GM19023 (cell line): ENCODE measurements around the gene TTLL7.
"Not testable (repeated sequence)": the region's sequence is repeated elsewhere in the genome, so short reads cannot be mapped to it uniquely, and the experiment has no call there.

Source experiments
- ATAC-seq: cut with Tn5 transposase; IDR thresholded peaks from one replicate; pipeline ENCODE4 v1.9.1; 2021; ENCODE audit warnings: mild to moderate bottlenecking, moderate library complexity; ENCODE audit not compliant: unreplicated experiment

Gene TTLL7

GRCh38 chr1:83931658-83932253 is 67.2 kb downstream of the TTLL7 start:
- ATAC-seq, result peak; percentile 77

GRCh38 chr1:83929184-83929583 is 69.7 kb downstream of the TTLL7 start:
- no peak for ATAC-seq

DNA sequence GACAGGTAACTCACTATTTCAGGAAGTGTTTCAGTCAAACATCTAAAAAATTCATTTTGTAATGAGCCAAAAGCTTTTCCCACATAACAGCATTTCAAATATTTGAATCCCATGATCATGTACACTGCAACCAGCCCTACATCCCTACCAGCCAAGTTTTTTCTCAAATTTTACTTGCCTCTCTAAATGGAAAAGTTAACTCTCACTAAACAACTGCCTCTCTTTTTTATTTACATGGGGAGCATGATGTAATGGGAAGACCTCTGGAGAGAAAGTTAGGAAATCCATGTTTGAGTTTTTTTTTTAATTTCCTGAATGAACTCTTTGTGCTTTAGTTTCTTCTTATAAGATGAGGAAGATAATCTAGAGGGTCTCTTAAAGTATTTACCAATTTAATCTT is 70.5 kb downstream of the TTLL7 start:
- no peak for ATAC-seq

- no peak for ATAC-seq
Measured at GRCh38 chr1:83927701-83928100, 71.2 kb downstream of the TTLL7 start.

DNA sequence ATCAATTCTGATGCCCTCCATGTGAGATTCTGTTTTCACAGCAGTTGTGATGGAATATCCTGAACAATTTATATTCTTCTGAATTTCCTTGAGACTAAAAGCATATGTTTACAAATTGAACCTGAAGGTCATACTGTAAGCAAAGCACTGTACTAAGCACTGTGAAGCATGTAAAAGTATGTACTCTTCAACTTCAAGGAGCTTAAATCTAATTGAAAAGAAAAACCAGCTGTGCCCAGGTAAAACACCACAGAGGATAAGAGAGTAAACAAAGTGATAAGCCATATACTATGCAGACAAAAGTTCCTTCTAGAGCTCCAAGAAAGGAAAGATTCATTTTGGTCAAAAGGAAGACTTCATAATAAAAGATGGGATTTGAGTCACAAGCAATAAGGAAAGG is 71.9 kb downstream of the TTLL7 start:
- no peak for ATAC-seq

- ATAC-seq, result no peak
Measured at GRCh38 chr1:83923553-83923952, 75.4 kb downstream of the TTLL7 start.

- ATAC-seq, result no peak
Measured at GRCh38 chr1:83922431-83922830, 76.5 kb downstream of the TTLL7 start.

- ATAC-seq, result no peak
Measured at GRCh38 chr1:83920320-83920719, 78.6 kb downstream of the TTLL7 start.

DNA sequence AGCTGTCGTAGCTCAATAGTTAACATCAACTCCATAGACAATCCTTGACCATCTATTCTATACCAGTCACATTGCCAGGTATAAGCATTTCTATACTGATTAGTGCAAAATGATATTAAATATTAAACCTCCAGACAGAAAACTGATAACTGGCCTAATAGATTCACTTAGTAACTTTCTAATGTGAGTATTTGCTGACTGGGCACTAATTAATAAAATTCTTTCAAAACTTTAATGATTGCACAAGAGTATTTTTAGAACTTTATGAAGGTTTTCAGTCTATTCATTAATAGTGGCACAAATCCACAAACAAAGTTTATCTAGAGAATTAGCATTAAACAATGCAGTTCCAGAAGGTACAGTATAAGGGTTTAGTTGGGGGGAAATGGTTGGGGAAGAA is 79.1 kb downstream of the TTLL7 start:
- ATAC-seq, result no peak

- no peak for ATAC-seq
Measured at GRCh38 chr1:83918688-83919285, 80.1 kb downstream of the TTLL7 start.

DNA sequence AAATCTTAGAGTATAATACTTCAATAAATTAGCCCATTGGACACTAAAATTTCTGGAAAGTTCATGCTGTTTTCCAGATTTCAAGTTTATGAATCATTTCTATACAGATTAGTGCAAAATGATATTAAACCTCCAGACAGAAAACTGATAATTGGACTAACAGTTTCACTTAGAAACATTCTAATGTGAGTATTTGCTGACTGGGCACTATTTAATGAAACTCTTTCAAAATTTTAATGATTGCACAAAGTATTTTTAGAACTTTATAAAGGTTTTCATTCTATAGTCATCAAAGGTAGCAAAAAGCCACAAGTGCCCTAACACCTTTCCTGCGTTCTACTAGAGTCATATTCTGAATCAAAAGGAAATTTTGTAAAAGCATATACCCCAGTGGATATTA is 81.0 kb downstream of the TTLL7 start:
- ATAC-seq, result no peak

DNA sequence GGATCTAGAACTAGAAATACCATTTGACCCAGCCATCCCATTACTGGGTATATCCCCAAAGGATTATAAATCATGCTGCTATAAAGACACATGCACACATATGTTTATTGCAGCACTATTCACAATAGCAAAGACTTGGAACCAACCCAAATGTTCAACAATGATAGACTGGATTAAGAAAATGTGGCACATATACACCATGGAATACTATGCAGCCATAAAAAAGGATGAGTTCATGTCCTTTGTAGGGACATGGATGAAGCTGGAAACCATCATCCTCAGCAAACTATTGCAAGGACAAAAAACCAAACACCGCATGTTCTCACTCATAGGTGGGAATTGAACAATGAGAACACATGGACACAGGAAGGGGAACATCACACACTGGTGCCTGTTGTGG is 82.8 kb downstream of the TTLL7 start:
- ATAC-seq, result not testable (repeated sequence)

DNA sequence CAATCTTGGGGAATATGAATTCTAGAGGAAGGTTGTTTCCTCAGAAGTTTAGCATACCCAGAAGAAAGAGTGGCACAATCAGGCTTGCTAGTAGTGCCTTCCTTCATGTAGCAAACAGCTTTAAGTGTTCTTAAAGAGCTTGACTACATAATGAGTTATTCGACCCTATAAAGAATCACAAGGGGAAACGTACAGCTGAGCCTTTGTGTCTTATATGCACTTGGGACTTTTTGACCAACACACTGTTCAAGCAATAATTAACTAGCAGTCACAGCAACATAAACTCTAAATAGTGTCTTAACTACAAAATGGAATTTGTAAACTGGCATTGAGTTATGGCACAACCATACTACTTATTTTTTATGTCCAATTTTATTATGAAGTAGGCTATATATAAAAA is 86.1 kb downstream of the TTLL7 start:
- no peak for ATAC-seq

DNA sequence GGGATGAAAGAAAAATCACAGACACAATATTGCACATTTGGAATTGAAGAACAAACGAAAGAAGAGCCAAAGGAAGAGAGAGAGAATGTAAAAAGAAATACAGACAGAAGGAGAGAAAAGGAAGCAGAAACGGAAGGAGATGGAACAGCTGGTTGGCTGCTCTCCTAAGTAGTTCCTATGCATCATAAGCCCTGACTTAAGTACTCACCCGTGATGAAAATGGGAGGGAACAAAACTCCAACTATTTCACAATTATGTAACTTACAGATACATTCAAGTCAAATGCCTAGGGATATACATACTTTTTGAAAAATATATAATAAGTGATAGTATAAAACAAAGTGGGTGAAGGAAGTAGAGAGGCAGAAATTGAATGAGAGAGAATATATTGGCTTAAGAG is 88.5 kb downstream of the TTLL7 start:
- no peak for ATAC-seq

GRCh38 chr1:83909687-83910086 is 89.2 kb downstream of the TTLL7 start:
- ATAC-seq, result no peak

- no peak for ATAC-seq
Measured at GRCh38 chr1:83905315-83905907, 93.5 kb downstream of the TTLL7 start.

DNA sequence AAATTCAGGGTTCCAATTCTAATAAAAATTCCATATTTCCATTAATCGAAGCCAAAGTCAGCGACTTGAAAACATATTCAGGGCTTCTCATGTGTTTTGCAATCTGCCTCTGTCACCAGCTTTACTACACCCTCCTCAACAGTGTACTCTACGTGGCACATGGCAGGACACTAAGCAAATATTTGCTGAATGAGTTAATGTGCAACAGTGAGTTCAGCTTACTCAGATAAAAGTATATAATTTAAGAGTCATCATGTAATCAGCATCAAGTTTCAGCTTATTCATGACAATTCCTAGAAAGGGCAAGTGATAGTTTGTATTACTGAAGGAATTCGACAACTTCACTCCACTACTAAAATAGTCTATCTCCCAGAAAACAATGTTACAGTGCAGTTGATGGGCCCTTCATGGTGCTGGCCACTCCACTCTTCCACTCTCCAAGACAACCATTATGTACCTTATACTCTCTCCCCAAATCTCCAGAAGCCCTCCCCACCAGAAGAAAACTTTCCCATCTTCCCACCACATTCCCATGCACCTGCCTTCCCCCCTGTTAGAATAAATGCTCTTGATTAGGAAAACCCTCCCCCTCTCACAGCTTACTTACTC is 97.3 kb downstream of the TTLL7 start:
- ATAC-seq, result no peak

- ATAC-seq, result no peak
Measured at GRCh38 chr1:83900524-83900923, 98.4 kb downstream of the TTLL7 start.

- ATAC-seq, result no peak
Measured at GRCh38 chr1:83897516-83897915, 101.4 kb downstream of the TTLL7 start.

- ATAC-seq, result no peak
Measured at GRCh38 chr1:83896299-83896698, 102.6 kb downstream of the TTLL7 start.

DNA sequence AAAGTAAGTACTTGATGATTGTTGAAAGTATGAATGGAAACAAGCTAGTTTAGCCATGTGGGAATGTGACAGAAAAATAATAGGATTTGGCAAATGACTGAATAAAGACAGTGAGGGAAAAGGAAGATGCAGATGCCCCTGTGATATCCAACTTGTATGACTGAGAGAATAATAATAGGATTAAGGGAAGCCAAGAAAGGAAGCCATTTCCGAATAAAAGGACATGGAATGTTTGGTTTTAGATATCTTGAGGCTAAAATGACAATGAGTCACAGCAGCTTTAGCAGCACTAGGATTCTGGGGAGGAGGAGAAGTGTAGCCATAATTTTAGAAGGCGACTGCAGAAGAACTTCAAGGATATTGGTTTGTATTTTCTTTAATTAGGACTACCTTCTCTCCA is 109.2 kb downstream of the TTLL7 start:
- ATAC-seq, result no peak

DNA sequence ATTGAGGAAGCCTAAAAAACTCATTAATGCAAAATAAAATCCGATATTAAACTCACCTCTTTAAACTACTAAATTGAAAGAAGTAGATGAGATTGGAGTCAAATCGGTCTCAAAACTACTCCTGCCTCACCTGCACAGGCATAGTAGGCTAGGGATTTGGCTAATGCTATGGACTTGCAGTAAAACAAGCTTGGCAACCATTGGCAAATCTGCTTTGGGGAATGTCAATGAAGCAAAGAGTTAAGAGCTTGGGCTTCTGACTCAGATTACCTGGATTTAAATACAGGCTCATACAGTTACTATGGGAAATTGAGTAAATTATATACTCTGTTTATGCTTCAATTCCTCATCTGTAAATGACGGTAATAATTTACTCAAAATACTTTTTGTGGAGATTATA is 111.4 kb downstream of the TTLL7 start:
- no peak for ATAC-seq
